ENCODE results near the gene TRIM4.
A peak's percentile ranks its signal among the peaks of the same experiment; 100 is the strongest.
"Not testable (repeated sequence)": the region's sequence is repeated elsewhere in the genome, so short reads cannot be mapped to it uniquely, and the experiment has no call there.

Gene TRIM4

GRCh38 chr7:99918959-99919813 is at the start of gene TRIM4:
Gene TRIM4 (minus strand): TSS chr7:99919530. CDS start chr7:99919401, 129 bp downstream.
- peak; percentile 86 for DNase-seq (ENCODE audit: low read depth)

GRCh38 chr7:99958564-99959227 is 39.4 kb upstream of the TRIM4 start:
- no peak for DNase-seq (ENCODE audit: low read depth)

- no peak for DNase-seq (ENCODE audit: low read depth)
Observed at GRCh38 chr7:99955247-99955646, 35.9 kb upstream of the TRIM4 start.

GRCh38 chr7:99954643-99955042 is 35.3 kb upstream of the TRIM4 start:
- not testable (repeated sequence) for DNase-seq (ENCODE audit: low read depth)

- DNase-seq (ENCODE audit: low read depth) = no peak
Observed at GRCh38 chr7:99953649-99954048, 34.3 kb upstream of the TRIM4 start.

GRCh38 chr7:99952649-99953048 is 33.3 kb upstream of the TRIM4 start:
- not testable (repeated sequence) for DNase-seq (ENCODE audit: low read depth)

- DNase-seq (ENCODE audit: low read depth) = not testable (repeated sequence)
Observed at GRCh38 chr7:99950819-99951218, 31.5 kb upstream of the TRIM4 start.

- DNase-seq (ENCODE audit: low read depth) = no peak
Observed at GRCh38 chr7:99949645-99950228, 30.4 kb upstream of the TRIM4 start.

- DNase-seq (ENCODE audit: low read depth) = no peak
Observed at GRCh38 chr7:99947608-99948007, 28.3 kb upstream of the TRIM4 start.

GRCh38 chr7:99944497-99945070 is 25.3 kb upstream of the TRIM4 start:
- no peak for DNase-seq (ENCODE audit: low read depth)

GRCh38 chr7:99943641-99944496 is 24.5 kb upstream of the TRIM4 start:
- DNase-seq (ENCODE audit: low read depth) = no peak

- no peak for DNase-seq (ENCODE audit: low read depth)
Observed at GRCh38 chr7:99938296-99938695, 19.0 kb upstream of the TRIM4 start.

GRCh38 chr7:99935009-99935408 is 15.7 kb upstream of the TRIM4 start:
- not testable (repeated sequence) for DNase-seq (ENCODE audit: low read depth)

GRCh38 chr7:99930376-99930775 is 11.0 kb upstream of the TRIM4 start:
- no peak for DNase-seq (ENCODE audit: low read depth)

GRCh38 chr7:99929730-99930053 is 10.4 kb upstream of the TRIM4 start:
- DNase-seq (ENCODE audit: low read depth) = no peak

- peak; percentile 24 for DNase-seq (ENCODE audit: low read depth)
Observed at GRCh38 chr7:99928994-99929729, 9.8 kb upstream of the TRIM4 start, which contains the start of gene GJC3. Gene GJC3 (minus strand): TSS chr7:99929620. CDS start chr7:99929620, 0 bp downstream.

- no peak for DNase-seq (ENCODE audit: low read depth)
Observed at GRCh38 chr7:99928188-99928587, 8.9 kb upstream of the TRIM4 start.

GRCh38 chr7:99927536-99927935 is 8.2 kb upstream of the TRIM4 start:
- no peak for DNase-seq (ENCODE audit: low read depth)

- no peak for DNase-seq (ENCODE audit: low read depth)
Observed at GRCh38 chr7:99926321-99926720, 7.0 kb upstream of the TRIM4 start.

- no peak for DNase-seq (ENCODE audit: low read depth)
Observed at GRCh38 chr7:99923200-99923599, 3.9 kb upstream of the TRIM4 start.

- no peak for DNase-seq (ENCODE audit: low read depth)
Observed at GRCh38 chr7:99920149-99920548, 819 bp upstream of the TRIM4 start.
